Measurements from ENCODE around the gene DPEP1. TPM values are rescaled to one million over a fixed set of nuclear protein-coding genes. Genes with fewer than 3 reads are reported as not detected.
"Not testable (repeated sequence)": the region's sequence is repeated elsewhere in the genome, so short reads cannot be mapped to it uniquely, and the experiment has no call there.

Gene DPEP1
- total RNA-seq, 2 donors from 2014 or later: 0.79 TPM; not detected in 1

DNA sequence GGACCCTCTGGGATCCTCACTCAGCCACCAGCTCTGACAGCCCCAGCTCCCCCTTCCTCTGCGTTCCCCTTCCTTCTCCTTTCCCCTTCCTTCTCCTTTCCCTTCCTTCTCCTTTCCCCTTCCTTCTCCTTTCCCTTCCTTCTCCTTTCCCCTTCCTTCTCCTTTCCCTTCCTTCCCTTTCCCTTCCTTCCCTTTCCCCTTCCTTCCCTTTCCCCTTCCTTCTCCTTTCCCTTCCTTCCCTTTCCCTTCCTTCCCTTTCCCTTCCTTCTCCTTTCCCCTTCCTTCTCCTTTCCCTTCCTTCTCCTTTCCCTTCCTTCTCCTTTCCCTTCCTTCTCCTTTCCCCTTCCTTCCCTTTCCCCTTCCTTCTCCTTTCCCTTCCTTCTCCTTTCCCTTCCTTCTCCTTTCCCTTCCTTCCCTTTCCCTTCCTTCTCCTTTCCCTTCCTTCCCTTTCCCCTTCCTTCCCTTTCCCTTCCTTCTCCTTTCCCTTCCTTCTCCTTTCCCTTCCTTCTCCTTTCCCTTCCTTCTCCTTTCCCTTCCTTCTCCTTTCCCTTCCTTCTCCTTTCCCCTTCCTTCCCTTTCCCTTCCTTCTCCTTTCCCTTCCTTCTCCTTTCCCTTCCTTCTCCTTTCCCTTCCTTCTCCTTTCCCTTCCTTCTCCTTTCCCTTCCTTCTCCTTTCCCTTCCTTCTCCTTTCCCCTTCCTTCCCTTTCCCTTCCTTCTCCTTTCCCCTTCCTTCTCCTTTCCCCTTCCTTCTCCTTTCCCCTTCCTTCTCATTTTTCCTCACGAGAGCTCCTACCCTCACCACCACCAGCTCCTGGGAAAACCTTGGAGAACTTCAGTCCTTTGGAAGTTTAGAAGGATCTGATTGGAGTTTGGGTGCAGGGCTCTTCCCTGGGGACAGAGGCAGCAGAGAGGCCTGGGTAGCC, 21.3 kb downstream of the DPEP1 start:
- not testable (repeated sequence) for DNase-seq (ENCODE audit: low spot score)

DNA sequence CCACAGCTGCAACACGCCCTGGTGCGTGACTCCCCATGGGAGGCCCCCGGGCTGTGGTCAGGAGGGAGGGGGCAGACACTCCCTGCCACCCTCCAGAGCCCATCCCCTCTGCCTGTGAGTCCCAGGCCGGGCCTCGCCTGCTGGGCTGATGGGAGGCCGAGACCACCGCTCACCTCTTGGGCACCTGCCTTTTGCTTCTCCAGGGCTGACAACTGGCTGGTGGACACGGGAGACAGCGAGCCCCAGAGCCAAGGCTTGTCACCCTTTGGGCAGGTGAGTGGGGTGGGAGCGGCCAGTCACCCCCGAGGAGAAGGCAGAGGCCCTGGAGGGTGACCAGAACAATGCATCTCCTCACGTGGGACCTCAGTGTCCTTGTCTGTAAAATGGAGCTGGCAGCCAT, 23.2 kb downstream of the DPEP1 start:
- DNase-seq (ENCODE audit: low spot score): no peak
- intact Hi-C loops (cut with DNase I): no loop called here

More for the DNA sequence above, 21.3 kb downstream of the DPEP1 start:
- intact Hi-C loops (cut with DNase I): not testable (repeated sequence)

DNA sequence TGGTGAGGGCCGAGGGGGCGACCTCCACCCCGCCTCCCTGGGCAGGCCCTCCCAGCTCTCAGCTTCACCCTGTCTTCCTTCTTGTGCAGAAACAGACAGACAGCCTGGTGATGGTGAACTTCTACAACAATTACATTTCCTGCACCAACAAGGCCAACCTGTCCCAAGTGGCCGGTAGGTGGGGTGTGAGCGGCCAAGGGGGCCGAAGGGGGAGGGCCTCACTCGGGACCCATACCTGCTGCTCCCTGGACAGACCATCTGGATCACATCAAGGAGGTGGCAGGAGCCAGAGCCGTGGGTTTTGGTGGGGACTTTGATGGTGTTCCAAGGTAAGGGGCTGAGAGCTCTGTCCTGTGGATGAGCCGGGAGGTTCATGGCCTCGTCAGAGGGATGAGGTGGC, 23.9 kb downstream of the DPEP1 start:
- intact Hi-C loops (cut with DNase I): no loop called here
- DNase-seq (ENCODE audit: low spot score): no peak

DNA sequence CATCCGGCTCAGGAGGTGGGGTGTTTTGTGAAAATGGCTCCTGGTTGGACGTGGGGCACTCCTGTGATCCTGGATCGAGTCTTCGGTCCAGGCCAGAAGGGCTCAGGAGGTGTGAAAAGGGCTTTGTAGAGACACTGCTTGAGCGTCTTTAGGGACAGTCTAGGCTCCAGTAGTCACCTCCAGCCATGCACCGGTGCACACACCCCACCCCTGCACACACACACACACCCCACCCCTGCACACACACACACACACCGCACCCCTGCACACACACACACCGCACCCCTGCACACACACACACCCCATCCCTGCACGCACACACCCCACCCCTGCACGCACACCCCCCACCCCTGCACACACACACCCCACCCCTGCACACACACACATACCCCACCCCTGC, 25.0 kb downstream of the DPEP1 start:
- intact Hi-C loops (cut with DNase I): no loop called here
- DNase-seq (ENCODE audit: low spot score): no peak

DNA sequence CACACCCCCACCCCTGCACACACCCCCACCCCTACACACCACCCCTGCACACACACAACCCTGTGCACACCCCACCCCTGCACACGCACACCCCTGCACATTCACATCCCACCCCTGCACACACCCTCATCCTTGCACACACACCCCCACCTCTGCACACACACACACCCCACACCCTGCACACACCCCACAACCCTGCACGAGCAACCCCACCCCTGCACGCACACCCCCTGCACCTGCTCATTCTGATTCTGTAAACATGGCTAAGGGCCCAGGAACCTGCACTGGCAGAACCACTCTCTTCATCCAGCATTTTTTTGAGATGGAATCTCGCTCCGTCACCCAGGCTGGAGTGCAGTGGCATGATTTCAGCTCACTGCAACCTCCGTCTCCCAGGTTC, 25.9 kb downstream of the DPEP1 start:
- DNase-seq (ENCODE audit: low spot score): no peak
- intact Hi-C loops (cut with DNase I): no loop called here

DNA sequence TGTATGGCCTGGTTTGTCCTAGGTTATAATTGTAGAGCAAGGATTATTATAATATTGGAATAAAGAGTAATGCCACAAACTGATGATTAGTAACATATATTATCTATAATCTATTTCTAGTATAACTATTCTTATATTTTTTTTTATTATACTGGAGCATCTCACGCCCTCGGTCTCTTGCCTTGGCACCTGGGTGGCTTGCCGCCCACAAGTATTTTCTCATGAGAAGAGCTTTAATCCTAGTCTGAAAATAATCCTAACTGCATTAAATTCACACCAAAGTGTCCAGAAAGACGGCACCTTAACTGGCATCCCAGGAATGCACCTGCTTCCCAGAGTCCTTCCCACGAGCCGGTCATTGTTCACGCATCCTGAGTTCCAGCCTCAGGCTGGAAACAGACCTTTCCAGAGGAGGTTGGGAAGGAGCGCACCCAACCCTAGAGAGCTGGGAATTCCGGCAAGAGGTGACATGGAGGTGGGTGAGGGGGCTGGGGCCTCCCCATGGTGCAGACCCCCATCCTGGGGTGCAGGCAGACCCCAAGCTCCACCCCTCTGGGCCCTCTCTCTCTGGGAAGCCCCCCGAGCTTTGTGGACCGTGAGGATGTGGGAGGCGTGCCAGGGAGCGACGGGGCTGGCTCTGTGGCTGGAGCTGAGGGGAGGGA, 28.1 kb downstream of the DPEP1 start:
- intact Hi-C loops (cut with DNase I): loop anchor here (5.0 to 10.0 kb wide), 4 partner anchors 64 to 937 kb away; partner anchors contain the start of genes CPNE7 (in 2 of the 2), CTU2 (in 1 of the 2) and RNF166 (in 1 of the 2)
- DNase-seq (ENCODE audit: low spot score): no peak

DNA sequence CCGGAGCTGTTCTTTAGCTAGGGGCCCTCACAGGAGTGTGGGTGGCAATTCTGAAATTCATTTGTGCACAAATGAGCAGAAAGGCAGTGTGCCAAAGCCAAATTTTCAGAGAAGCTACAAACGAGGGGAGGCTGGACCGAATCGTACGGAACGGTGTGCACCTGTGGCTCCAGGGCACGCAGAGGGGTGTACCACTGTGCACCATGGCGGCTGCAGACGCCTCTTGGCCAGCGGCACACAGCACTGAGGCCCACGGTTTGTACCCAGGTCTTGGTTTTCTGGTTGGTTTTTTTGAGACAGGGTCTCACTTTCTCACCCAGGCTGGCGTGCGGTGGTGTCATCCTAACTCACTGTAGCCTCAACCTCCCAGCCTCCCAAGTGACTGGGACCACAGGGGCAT, 29.1 kb downstream of the DPEP1 start:
- intact Hi-C loops (cut with DNase I): loop anchor here (5.0 to 10.0 kb wide), 4 partner anchors 65 to 938 kb away; partner anchors contain the start of genes CPNE7 (in 2 of the 2), CTU2 (in 1 of the 2) and RNF166 (in 1 of the 2)
- DNase-seq (ENCODE audit: low spot score): no peak

DNA sequence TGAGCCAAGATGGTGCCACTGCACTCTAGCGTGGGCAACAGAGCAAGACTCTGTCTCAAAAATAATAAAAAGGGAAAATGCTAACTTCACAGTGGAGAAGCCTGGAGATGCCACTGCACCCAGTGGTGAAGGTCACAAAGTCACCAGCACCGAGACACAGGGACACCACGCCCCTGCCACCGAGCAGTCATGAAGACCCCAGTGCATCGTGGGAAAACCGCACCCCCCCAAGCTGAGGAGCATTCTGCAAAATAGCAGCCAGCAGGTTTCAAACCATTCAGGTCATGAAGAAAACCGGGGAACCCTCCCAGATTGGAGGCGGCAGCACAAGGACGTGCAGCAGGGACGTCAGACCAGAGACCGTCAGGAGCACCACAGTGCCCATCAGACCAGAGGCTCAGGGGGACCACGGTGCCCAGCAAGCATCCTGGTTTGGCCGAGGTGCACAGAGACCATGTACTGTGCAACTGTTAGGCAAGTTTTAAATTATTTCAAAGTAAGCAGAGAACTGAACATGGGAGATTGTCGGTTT, 30.4 kb downstream of the DPEP1 start:
- intact Hi-C loops (cut with DNase I): loop anchor here (5.0 to 10.0 kb wide), 4 partner anchors 67 to 939 kb away; partner anchors contain the start of genes CPNE7 (in 2 of the 2), CTU2 (in 1 of the 2) and RNF166 (in 1 of the 2)
- no peak for DNase-seq (ENCODE audit: low spot score)

DNA sequence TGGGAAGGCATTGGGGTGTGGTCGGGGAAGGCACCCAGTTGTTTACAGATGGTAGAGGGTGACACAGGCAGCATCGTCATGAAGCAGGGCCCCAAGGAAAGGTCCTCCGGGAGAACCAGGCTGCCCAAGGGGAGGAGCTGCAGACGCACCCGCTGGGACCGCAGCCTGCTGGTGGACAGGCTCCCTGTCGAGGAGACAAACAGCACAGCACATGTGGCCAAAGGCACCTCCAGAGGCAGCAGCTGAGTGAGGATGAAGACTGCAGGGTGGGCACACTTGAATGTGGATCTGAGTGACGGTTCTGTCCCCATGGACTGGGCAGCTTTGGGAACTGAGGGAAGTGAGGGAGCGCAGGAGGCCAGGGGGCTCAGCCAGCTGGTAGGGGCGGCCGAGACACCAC, 31.7 kb downstream of the DPEP1 start:
- intact Hi-C loops (cut with DNase I): loop anchor here (10.0 kb wide), 3 partner anchors 70 to 940 kb away; partner anchors contain the start of genes CPNE7 (in 1 of the 2), CTU2 (in 1 of the 2) and RNF166 (in 1 of the 2)
- DNase-seq (ENCODE audit: low spot score): no peak

DNA sequence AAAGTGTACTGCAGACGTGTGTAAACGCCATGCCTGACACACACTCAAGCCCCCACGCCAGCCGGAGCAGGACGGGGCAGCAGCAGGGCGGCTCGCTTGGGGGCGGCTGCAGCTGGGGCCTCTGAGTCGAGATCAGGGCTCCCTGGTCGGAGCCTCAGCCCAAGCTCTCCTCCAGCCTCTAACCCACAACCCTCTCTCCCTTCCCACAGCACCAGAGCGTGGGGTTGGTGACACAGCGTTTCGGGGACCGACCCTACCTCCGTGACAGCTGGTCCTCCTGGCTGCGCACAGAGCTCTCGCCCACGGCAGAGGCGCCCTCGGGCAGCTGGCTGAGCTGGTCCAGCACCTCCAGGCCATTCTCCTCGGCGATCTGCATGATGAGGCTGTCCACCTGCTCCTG, 32.8 kb downstream of the DPEP1 start:
- intact Hi-C loops (cut with DNase I): loop anchor here (10.0 kb wide), 3 partner anchors 71 to 941 kb away; partner anchors contain the start of genes CPNE7 (in 1 of the 2), CTU2 (in 1 of the 2) and RNF166 (in 1 of the 2)
- no peak for DNase-seq (ENCODE audit: low spot score)

DNA sequence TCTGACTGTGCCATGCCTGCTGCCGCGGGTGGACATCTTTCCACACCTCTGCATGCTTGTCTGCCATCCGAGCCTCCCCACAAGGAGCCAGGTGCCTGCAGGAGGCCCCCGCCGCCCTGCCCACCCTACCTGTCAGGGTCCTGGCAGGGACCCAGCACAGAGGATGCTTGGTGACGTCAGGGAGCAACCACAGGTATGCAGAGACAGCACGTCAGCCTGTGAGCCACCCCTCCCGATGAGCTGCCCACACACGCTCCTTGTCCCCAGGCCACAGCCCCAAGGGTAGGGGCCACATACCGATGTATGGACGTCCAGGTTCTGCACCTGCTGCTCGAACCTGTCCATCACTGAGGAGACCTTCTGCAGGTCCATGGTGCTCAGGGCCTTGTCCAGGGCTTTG, 33.5 kb downstream of the DPEP1 start:
- intact Hi-C loops (cut with DNase I): loop anchor here (10.0 kb wide), 3 partner anchors 72 to 942 kb away; partner anchors contain the start of genes CPNE7 (in 1 of the 2), CTU2 (in 1 of the 2) and RNF166 (in 1 of the 2)
- DNase-seq (ENCODE audit: low spot score): no peak

DNA sequence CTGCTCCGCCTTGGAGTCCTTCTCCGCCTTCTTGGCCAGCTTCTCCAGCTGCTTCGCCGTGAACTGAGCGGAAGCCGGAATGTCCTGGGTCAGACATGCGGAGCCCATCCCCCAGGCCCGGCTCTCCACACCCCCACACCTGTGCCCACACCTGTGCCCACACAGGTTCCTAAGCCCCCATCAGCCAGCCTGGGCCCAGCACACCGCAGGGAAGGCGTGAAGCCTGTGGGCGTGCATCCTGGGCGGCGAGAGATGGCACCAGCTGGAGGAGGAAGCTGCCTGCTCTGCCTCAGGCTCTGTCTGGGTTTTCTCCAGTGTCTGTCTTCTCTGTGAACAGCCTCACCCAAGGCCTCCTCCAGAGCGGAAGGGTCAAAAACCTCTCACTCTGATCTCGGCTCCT, 38.1 kb downstream of the DPEP1 start:
- no peak for DNase-seq (ENCODE audit: low spot score)
- intact Hi-C loops (cut with DNase I): loop anchor here in 1 of 2 donors (1.0 kb wide), 1 partner anchor 10 kb away; no protein-coding TSS in a partner anchor

DNA sequence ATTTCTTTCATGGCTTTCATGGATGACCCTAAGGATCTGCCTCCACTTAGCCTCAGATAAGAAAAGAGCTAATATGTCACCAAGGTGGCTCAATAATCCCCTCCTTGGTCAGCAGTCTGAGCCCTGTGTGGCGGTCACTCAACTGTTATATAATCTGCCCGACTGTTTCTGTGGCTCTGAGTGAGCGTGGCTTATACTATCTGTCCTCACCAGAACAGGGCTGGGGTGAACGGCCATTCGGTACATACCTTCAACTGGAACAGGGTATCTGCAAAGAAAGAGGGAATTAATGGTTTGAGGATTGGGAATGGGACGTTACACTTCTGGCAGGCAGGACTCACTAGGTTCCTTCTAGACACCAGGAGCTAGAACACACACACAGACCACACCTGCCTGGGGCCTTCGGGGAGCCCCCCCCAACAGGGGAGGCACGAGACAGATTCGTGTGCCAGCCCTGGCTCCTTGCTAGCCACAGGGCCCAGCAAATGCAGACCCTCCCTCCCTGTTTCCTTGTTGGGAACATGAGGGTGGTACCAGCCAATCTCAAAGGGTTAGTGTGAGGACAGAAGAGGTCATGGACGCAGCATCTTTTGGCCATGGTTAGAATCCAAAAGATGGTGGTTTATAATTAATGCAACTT, 40.3 kb downstream of the DPEP1 start:
- DNase-seq (ENCODE audit: low spot score): no peak
- intact Hi-C loops (cut with DNase I): no loop called here

DNA sequence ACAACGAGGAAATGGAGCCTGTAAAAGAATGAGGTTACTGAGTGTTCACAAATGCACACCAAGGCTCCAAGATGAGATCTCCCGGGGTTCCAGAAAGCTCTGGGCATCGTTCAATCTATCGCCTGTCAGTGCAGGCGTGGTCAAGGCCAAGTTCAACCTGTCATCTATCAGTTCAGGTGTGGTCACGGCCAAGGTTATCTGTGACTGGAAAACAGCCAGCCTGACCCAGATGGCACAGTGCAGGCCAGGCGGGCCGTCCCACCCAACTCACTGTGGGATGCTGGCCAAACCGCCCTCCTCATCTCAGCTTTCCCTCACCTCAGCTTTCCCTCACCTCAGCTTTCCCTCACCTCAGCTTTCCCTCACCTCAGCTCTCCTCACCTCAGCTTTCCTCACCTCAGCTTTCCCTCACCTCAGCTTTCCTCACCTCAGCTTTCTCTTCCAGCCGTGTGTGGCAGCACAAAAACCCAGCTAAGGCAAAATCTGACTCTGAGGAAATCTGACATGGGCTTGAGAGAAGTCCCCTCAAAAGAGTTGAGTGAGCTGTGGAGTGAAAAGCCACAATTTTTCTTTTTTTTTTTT, 41.7 kb downstream of the DPEP1 start:
- intact Hi-C loops (cut with DNase I): no loop called here
- no peak for DNase-seq (ENCODE audit: low spot score)

DNA sequence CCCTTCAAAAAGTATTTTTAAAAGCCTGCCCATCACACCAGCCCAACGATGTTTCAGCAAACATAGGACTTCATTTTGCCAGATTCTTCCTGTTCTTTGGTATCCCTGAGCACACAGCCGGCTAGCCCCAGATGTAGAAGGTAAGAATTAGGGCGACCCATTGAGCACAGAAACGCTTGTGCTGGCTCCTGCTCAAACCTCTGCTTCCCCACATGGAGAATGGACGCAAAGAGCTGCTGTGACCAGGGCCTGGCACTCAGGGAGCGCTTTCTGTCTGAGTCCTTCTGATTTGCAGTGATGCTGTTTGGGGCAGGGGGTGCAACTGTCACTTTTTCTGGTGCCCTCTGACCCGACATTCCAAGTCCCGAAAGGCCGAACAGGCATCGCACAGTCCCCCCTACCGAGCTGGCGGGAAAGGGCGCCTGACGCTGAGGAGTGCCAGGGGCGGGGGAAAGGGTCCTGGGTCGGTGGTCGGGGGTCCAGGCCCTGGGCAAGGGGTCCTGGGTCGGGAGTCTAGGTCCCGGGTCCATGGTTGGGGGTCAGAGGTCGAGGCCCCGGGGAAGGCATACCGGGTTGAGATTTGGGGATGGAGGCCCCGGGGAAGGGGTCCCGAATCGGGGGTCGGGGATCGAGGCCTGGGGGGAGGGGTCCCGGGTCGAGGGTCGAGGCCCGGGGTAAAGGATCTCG, 43.1 kb downstream of the DPEP1 start:
- intact Hi-C loops (cut with DNase I): no loop called here
- no peak for DNase-seq (ENCODE audit: low spot score)

DNA sequence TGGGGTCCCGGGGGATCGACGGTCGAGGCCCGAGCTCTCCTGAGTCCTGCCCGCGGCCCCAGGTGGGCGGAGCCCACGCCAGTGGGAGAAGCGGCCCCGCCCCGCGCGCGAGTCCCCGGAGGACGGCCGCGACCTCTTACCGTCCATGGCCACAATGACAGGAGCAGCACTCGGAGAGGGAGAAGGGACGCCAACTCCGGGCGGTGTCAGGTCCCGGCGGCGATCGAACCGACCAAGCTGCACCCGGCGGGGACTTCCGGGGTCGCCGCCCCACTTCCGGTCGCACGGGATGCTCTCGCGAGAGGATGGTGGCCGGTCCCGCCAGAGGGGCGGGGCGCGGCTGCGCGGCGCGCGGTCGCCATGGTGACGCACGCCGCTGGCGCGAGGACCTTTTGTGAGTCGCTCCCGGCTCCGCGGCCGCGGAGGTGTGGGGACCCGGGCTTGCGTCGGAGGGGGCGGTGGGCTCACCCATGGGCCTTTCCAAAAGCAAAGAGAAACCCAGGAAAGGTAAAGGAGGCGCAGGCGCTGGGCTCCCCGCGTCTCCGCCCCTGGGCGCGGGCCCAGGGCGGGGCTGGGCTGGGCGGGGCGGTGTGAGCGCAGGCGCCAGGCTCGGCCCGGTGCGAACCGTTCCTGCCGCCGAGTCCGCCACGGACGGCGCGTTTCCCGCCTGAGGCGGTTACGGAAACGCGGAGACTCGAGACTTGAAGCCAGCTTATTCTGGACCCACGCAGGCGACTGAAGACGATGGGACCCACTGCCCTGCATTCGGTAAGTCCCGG, 44.2 kb downstream of the DPEP1 start, which contains the start of the genes CHMP1A and SPATA33:
Gene CHMP1A (minus strand): TSS at position 267 of the 779 bp plus-strand sequence. CDS start 120 bp downstream, at position 147.
Gene SPATA33 (plus strand): TSS at position 395 of the 779 bp plus-strand sequence. CDS start 76 bp downstream, at position 471.
- intact Hi-C loops (cut with DNase I): no loop called here
- DNase-seq (ENCODE audit: low spot score): peak; percentile 97
